Activated CD8-positive, alpha-beta memory T cell treated with anti-CD3 and anti-CD28 coated beads, Interleukin-2, amount 50 U/mL, for 1 hour (primary cell): ENCODE data around the gene ATRNL1.

Source experiments
- DNase-seq: peaks from one replicate; pipeline ENCODE4 v3.0.0-alpha.2; 2020; ENCODE audit errors: extremely low read depth

ATRNL1 gene

GRCh38 chr10:115833119-115833518 is 740.0 kb downstream of the ATRNL1 start:
- no peak for DNase-seq

- no peak for DNase-seq
These were observed 751.4 kb downstream of the ATRNL1 start for GRCh38 chr10:115844591-115844990.

GRCh38 chr10:115845921-115846320 is 752.8 kb downstream of the ATRNL1 start:
- no peak for DNase-seq

- no peak for DNase-seq
These were observed 753.4 kb downstream of the ATRNL1 start for GRCh38 chr10:115846528-115846927.

GRCh38 chr10:115849197-115849596 is 756.0 kb downstream of the ATRNL1 start:
- no peak for DNase-seq

- no peak for DNase-seq
These were observed 757.5 kb downstream of the ATRNL1 start for GRCh38 chr10:115850666-115851065.

- no peak for DNase-seq
These were observed 758.5 kb downstream of the ATRNL1 start for GRCh38 chr10:115851695-115852094.

GRCh38 chr10:115854740-115855435 is 761.7 kb downstream of the ATRNL1 start:
- DNase-seq = no peak

- DNase-seq = no peak
These were observed 763.4 kb downstream of the ATRNL1 start for GRCh38 chr10:115856580-115856979.

GRCh38 chr10:115857856-115858255 is 764.7 kb downstream of the ATRNL1 start:
- no peak for DNase-seq

GRCh38 chr10:115860182-115861107 is 767.3 kb downstream of the ATRNL1 start:
- DNase-seq = no peak

- no peak for DNase-seq
These were observed 768.3 kb downstream of the ATRNL1 start for GRCh38 chr10:115861455-115861854.

GRCh38 chr10:115861864-115862263 is 768.7 kb downstream of the ATRNL1 start:
- no peak for DNase-seq

GRCh38 chr10:115866174-115866573 is 773.0 kb downstream of the ATRNL1 start:
- no peak for DNase-seq

- no peak for DNase-seq
These were observed 773.5 kb downstream of the ATRNL1 start for GRCh38 chr10:115866691-115867090.

GRCh38 chr10:115867305-115867704 is 774.1 kb downstream of the ATRNL1 start:
- no peak for DNase-seq

- no peak for DNase-seq
These were observed 778.7 kb downstream of the ATRNL1 start for GRCh38 chr10:115871855-115872254.

- DNase-seq = no peak
These were observed 782.0 kb downstream of the ATRNL1 start for GRCh38 chr10:115875172-115875571.

- no peak for DNase-seq
These were observed 786.4 kb downstream of the ATRNL1 start for GRCh38 chr10:115879372-115880089.

- no peak for DNase-seq
These were observed 788.9 kb downstream of the ATRNL1 start for GRCh38 chr10:115882021-115882420.

- no peak for DNase-seq
These were observed 790.2 kb downstream of the ATRNL1 start for GRCh38 chr10:115883372-115883771.

GRCh38 chr10:115884331-115884730 is 791.2 kb downstream of the ATRNL1 start:
- DNase-seq = no peak
